Liver (tissue), 9 donors: ENCODE results near the gene TBL1X. TPM values are rescaled to one million over a fixed set of nuclear protein-coding genes. Genes with fewer than 3 reads are reported as not detected.
"Not testable (repeated sequence)": the region's sequence is repeated elsewhere in the genome, so short reads cannot be mapped to it uniquely, and the experiment has no call there.

Experiments used
- DNase-seq: peaks from one replicate; pipeline ENCODE4 v3.0.0-alpha.2; 2017; ENCODE audit warnings: low spot score
- H3K27ac ChIP-seq, 2 donors: one replicate each; pipeline ENCODE4 v1.7.0; 2013; ENCODE audit warnings: inconsistent platforms in 2 of 2, low read length in 2 of 2, control low read depth in 1 of 2, low read depth in 1 of 2, mild to moderate bottlenecking in 1 of 2
- H3K27me3 ChIP-seq, 4 donors: one replicate each; pipeline versions ENCODE4 v1.6.1 to v1.7.0; 2013; ENCODE audit warnings: low read length in 3 of 4, inconsistent platforms in 1 of 4, mild to moderate bottlenecking in 1 of 4, moderate library complexity in 1 of 4; ENCODE audit not compliant: control insufficient read depth in 4 of 4, insufficient read depth in 4 of 4
- H3K36me3 ChIP-seq, 4 donors: one replicate each; pipeline versions ENCODE4 v1.6.1 to v1.7.0; 2013; ENCODE audit warnings: low read length in 3 of 4, mild to moderate bottlenecking in 3 of 4, low read depth in 1 of 4, moderate library complexity in 1 of 4; ENCODE audit not compliant: control insufficient read depth in 4 of 4, insufficient read depth in 3 of 4
- H3K4me1 ChIP-seq, 4 donors: one replicate each; pipeline versions ENCODE4 v1.6.1 to v1.7.0; 2013; ENCODE audit warnings: low read length in 3 of 4, mild to moderate bottlenecking in 3 of 4, moderate library complexity in 1 of 4; ENCODE audit not compliant: control insufficient read depth in 4 of 4, insufficient read depth in 4 of 4
- H3K4me3 ChIP-seq, 3 donors: one replicate each; pipeline versions ENCODE4 v1.6.1 to v1.7.0; 2013; ENCODE audit warnings: low read length in 3 of 3, control low read depth in 1 of 3, low read depth in 1 of 3, mild to moderate bottlenecking in 1 of 3
- H3K9ac ChIP-seq, 2 donors: one replicate each; pipeline ENCODE4 v1.7.0; 2013; ENCODE audit warnings: low read length in 2 of 2, mild to moderate bottlenecking in 2 of 2, moderate library complexity in 2 of 2, control low read depth in 1 of 2, low read depth in 1 of 2
- H3K9me3 ChIP-seq, 4 donors: one replicate each; pipeline versions ENCODE4 v1.6.1 to v1.7.0; 2013; ENCODE audit warnings: low read length in 3 of 4; ENCODE audit not compliant: control insufficient read depth in 4 of 4
- FOXA1 ChIP-seq: IDR thresholded peaks from 2 replicates; pipeline ENCODE4 v1.6.1; 2016; ENCODE audit warnings: antibody characterized with exemption
- FOXA2 ChIP-seq: IDR thresholded peaks from 2 replicates; pipeline ENCODE4 v1.6.1; 2016; ENCODE audit warnings: antibody characterized with exemption
- GABPA ChIP-seq, 2 donors: IDR thresholded peaks in 1 of 2; conservative IDR thresholded peaks in 1 of 2; 2 replicates each; pipeline ENCODE4 v1.6.1; 2016; ENCODE audit warnings: antibody characterized with exemption in 2 of 2, mild to moderate bottlenecking in 1 of 2, moderate library complexity in 1 of 2
- HNF4A ChIP-seq, 2 donors: conservative IDR thresholded peaks; 2 replicates each; pipeline ENCODE4 v1.6.1; 2016; ENCODE audit warnings: antibody characterized with exemption in 2 of 2, mild to moderate bottlenecking in 2 of 2
- HNF4G ChIP-seq: IDR thresholded peaks from 2 replicates; pipeline ENCODE4 v1.6.1; 2016; ENCODE audit warnings: antibody characterized with exemption
- JUND ChIP-seq, 2 donors: IDR thresholded peaks; 2 replicates each; pipeline ENCODE4 v1.6.1; 2016; ENCODE audit warnings: antibody characterized with exemption in 2 of 2
- MAX ChIP-seq: IDR thresholded peaks from 2 replicates; pipeline ENCODE4 v1.6.1; 2016; ENCODE audit warnings: antibody characterized with exemption
- NR2F2 ChIP-seq: IDR thresholded peaks from 2 replicates; pipeline ENCODE4 v1.6.1; 2016; ENCODE audit warnings: antibody characterized with exemption
- RAD21 ChIP-seq, 2 donors: IDR thresholded peaks; 2 replicates each; pipeline ENCODE4 v1.6.1; 2016; ENCODE audit warnings: antibody characterized with exemption in 2 of 2, mild to moderate bottlenecking in 2 of 2
- RXRA ChIP-seq, 2 donors: IDR thresholded peaks; 2 replicates each; pipeline ENCODE4 v1.6.1; 2017 to 2018; ENCODE audit warnings: antibody characterized with exemption in 2 of 2, mild to moderate bottlenecking in 1 of 2
- SP1 ChIP-seq: IDR thresholded peaks from 2 replicates; pipeline ENCODE4 v1.6.1; 2018; ENCODE audit warnings: antibody characterized with exemption, mild to moderate bottlenecking
- TAF1 ChIP-seq: conservative IDR thresholded peaks from 2 replicates; pipeline ENCODE4 v1.6.1; 2016; ENCODE audit warnings: antibody characterized with exemption, mild to moderate bottlenecking
- YY1 ChIP-seq: IDR thresholded peaks from 2 replicates; pipeline ENCODE4 v1.6.1; 2016; ENCODE audit warnings: antibody characterized with exemption, mild to moderate bottlenecking
- WGBS: extraction: QIAGEN DNeasy Blood & Tissue Kit; methylation state at CpG from one replicate; pipeline ENCODE4 v1.1.7; 2013; 5-methylcytosine and 5-hydroxymethylcytosine counted together
- polyA plus RNA-seq, 2 donors: library from polyadenylated mRNA; stranded (reverse) in 1 of 2; unstranded in 1 of 2; fragments of 200-250 nt in 1 of 2; fragments of >200 nt in 1 of 2; fragmentation: Nextera tagmentation in 1 of 2; extraction: Ambion mirVana in 1 of 2; gene quantifications; one replicate each; pipeline versions ENCODE4 v1.2.1 to v1.2.3, GENCODE V29; 2013 to 2015
- total RNA-seq, 2 donors: library from RNA; depleted of rRNA; stranded (reverse); fragments of >200 nt; gene quantifications; one replicate each; pipeline ENCODE4 v1.2.3, GENCODE V29; 2014
- TF ChIP-seq, protein P1 (sequence below): IDR thresholded peaks from 2 replicates; pipeline ENCODE4 v1.6.1; 2016; ENCODE audit warnings: antibody characterized with exemption
- TF ChIP-seq, protein P2 (sequence below): IDR thresholded peaks from 2 replicates; pipeline ENCODE4 v1.6.1; 2016; ENCODE audit warnings: antibody characterized with exemption, mild to moderate bottlenecking
- donor health status: healthy.
- donor health status: healthy.
- donor health status: healthy.
- donor health status: healthy.
- donor health status: healthy.

Gene TBL1X
- total and polyA plus RNA-seq, 4 donors: 11.2 to 15.1 (median 11.8) TPM

GRCh38 chrX:9535101-9535500 lies 70.2 kb downstream of the TBL1X start (continued):
- no peak for TF ChIP-seq FOXA2

DNA sequence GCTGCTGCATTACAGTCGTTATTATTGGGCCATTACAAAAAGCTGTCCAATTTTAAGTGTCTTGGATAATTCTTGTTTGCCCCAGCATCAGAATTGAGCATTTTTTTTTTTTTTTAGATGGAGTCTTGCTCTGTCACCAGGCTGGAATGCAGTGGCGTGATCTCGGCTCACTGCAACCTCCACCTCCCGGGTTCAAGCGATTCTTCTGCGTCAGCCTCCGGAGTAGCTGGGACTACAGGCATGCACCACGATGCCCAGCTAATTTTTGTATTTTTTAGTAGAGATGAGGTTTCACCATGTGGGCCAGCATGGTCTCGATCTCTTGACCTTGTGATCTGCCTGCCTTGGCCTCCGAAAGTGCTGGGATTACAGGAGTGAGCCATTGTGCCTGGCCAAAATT lies 71.3 kb downstream of the TBL1X start:
- 90% methylated on average over 10 of the region's 10 CpGs for WGBS
- not testable (repeated sequence) for H3K4me3 ChIP-seq, H3K4me1 ChIP-seq, H3K36me3 ChIP-seq, H3K27ac ChIP-seq, DNase-seq, H3K9ac ChIP-seq, H3K27me3 ChIP-seq, H3K9me3 ChIP-seq

GRCh38 chrX:9537781-9538180 lies 72.9 kb downstream of the TBL1X start:
- DNase-seq: no peak
- H3K36me3 ChIP-seq: no peaks in the 10 kb centered on the region
- H3K27me3 ChIP-seq: no peaks in the 10 kb centered on the region
- H3K9ac ChIP-seq: no peak overlapping the region
- no peak overlapping the region for H3K27ac ChIP-seq
- H3K4me3 ChIP-seq: no peak overlapping the region
- no peaks in the 10 kb centered on the region for H3K9me3 ChIP-seq
- TF ChIP-seq NR2F2: no peak
- 94% methylated on average over 8 of the region's 8 CpGs for WGBS
- H3K4me1 ChIP-seq: peaks cover 0 to 9% (median 6%) of the 10 kb centered on the region in 4 donors

- WGBS: 45% methylated on average over 10 of the region's 10 CpGs
- Histone ChIP-seq H3K27me3 (no peaks in the 10 kb centered on the region), H3K36me3 (no peaks in the 10 kb centered on the region), H3K9me3 (no peaks in the 10 kb centered on the region), H3K4me3 (no peak overlapping the region), H3K4me1 (peaks cover 0 to 9% (median 6%) of the 10 kb centered on the region in 4 donors), H3K27ac (no peak overlapping the region), H3K9ac (no peak overlapping the region)
- no peak for TF ChIP-seq GABPA (IDR thresholded peaks at IDR 0.05 in 1 of 2, conservative IDR thresholded peaks at IDR 0.05 in 1 of 2)
- TF ChIP-seq MAX: no peak
- TF ChIP-seq JUND (IDR thresholded peaks at IDR 0.05): no peak
- no peak for TF ChIP-seq RAD21 (IDR thresholded peaks at IDR 0.05)
- no peak for TF ChIP-seq HNF4A (conservative IDR thresholded peaks at IDR 0.05)
- TF ChIP-seq SP1: no peak
- no peak for DNase-seq
Observed at GRCh38 chrX:9538544-9539045, 73.7 kb downstream of the TBL1X start.

- Histone ChIP-seq H3K9ac (no peak overlapping the region), H3K27me3 (no peaks in the 10 kb centered on the region), H3K4me3 (no peak overlapping the region), H3K27ac (no peak overlapping the region), H3K36me3 (no peaks in the 10 kb centered on the region), H3K9me3 (no peaks in the 10 kb centered on the region), H3K4me1 (peaks cover 0 to 9% (median 5%) of the 10 kb centered on the region in 4 donors)
- 80% methylated on average over 5 of the region's 5 CpGs for WGBS
- DNase-seq: no peak
- TF ChIP-seq GABPA (IDR thresholded peaks at IDR 0.05 in 1 of 2, conservative IDR thresholded peaks at IDR 0.05 in 1 of 2) (no peak), MAX (no peak), NR2F2 (no peak), YY1 (no peak), RXRA (IDR thresholded peaks at IDR 0.05) (no peak), JUND (IDR thresholded peaks at IDR 0.05) (no peak), HNF4G (no peak), TAF1 (no peak), FOXA2 (no peak), FOXA1 (no peak)
- TF ChIP-seq, protein P1, sequence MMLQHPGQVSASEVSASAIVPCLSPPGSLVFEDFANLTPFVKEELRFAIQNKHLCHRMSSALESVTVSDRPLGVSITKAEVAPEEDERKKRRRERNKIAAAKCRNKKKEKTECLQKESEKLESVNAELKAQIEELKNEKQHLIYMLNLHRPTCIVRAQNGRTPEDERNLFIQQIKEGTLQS: no peak
- TF ChIP-seq, protein P2, sequence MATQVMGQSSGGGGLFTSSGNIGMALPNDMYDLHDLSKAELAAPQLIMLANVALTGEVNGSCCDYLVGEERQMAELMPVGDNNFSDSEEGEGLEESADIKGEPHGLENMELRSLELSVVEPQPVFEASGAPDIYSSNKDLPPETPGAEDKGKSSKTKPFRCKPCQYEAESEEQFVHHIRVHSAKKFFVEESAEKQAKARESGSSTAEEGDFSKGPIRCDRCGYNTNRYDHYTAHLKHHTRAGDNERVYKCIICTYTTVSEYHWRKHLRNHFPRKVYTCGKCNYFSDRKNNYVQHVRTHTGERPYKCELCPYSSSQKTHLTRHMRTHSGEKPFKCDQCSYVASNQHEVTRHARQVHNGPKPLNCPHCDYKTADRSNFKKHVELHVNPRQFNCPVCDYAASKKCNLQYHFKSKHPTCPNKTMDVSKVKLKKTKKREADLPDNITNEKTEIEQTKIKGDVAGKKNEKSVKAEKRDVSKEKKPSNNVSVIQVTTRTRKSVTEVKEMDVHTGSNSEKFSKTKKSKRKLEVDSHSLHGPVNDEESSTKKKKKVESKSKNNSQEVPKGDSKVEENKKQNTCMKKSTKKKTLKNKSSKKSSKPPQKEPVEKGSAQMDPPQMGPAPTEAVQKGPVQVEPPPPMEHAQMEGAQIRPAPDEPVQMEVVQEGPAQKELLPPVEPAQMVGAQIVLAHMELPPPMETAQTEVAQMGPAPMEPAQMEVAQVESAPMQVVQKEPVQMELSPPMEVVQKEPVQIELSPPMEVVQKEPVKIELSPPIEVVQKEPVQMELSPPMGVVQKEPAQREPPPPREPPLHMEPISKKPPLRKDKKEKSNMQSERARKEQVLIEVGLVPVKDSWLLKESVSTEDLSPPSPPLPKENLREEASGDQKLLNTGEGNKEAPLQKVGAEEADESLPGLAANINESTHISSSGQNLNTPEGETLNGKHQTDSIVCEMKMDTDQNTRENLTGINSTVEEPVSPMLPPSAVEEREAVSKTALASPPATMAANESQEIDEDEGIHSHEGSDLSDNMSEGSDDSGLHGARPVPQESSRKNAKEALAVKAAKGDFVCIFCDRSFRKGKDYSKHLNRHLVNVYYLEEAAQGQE: no peak
Observed at GRCh38 chrX:9539605-9540387, 74.9 kb downstream of the TBL1X start.
